Trophoblast cell (in vitro differentiated cells and primary cell): Measurements from ENCODE around the gene GATM.

Source experiments
- DNase-seq, 2 donors: peaks; one replicate each; pipeline ENCODE4 v3.0.0-alpha.2; 2016
- H2AFZ ChIP-seq: 2 replicates; pipeline ENCODE4 v1.6.1; 2013; ENCODE audit warnings: low read length, moderate library complexity, mild to moderate bottlenecking; ENCODE audit not compliant: insufficient read depth, poor library complexity
- H2AK5ac ChIP-seq: 2 replicates; pipeline ENCODE4 v1.6.1; 2013; ENCODE audit warnings: mild to moderate bottlenecking, low read length
- H2BK120ac ChIP-seq: 2 replicates; pipeline ENCODE4 v1.6.1; 2013; ENCODE audit warnings: low read length, mild to moderate bottlenecking, moderate library complexity; ENCODE audit not compliant: insufficient read depth, poor library complexity
- H2BK12ac ChIP-seq: 2 replicates; pipeline ENCODE4 v1.6.1; 2013; ENCODE audit warnings: mild to moderate bottlenecking, low read length, moderate library complexity
- H2BK5ac ChIP-seq: 2 replicates; pipeline ENCODE4 v1.6.1; 2013; ENCODE audit warnings: low read length, low read depth, moderate library complexity, mild to moderate bottlenecking; ENCODE audit not compliant: poor library complexity
- H3K14ac ChIP-seq: 2 replicates; pipeline ENCODE4 v1.6.1; 2013; ENCODE audit warnings: mild to moderate bottlenecking, low read length
- H3K18ac ChIP-seq: 2 replicates; pipeline ENCODE4 v1.6.1; 2013; ENCODE audit warnings: mild to moderate bottlenecking, low read length
- H3K23ac ChIP-seq: 2 replicates; pipeline ENCODE4 v1.6.1; 2013; ENCODE audit warnings: low read length
- H3K27ac ChIP-seq: 2 replicates; pipeline ENCODE4 v1.5.1; 2013; ENCODE audit warnings: low read depth, mild to moderate bottlenecking, inconsistent platforms, low read length, moderate library complexity
- H3K27me3 ChIP-seq: 2 replicates; pipeline ENCODE4 v1.6.1; 2013; ENCODE audit warnings: inconsistent platforms, mild to moderate bottlenecking, low read length, moderate library complexity; ENCODE audit not compliant: insufficient read depth
- H3K36me3 ChIP-seq, 2 experiments: 1 replicate in 1 of 2; 2 replicates in 1 of 2; pipeline ENCODE4 v1.6.1; 2013; ENCODE audit warnings: low read length in 2 of 2, mild to moderate bottlenecking in 2 of 2, moderate library complexity in 1 of 2; ENCODE audit not compliant: insufficient read depth in 2 of 2, control insufficient read depth in 1 of 2
- H3K4ac ChIP-seq: 2 replicates; pipeline ENCODE4 v1.6.1; 2013; ENCODE audit warnings: low read depth, mild to moderate bottlenecking, low read length, moderate library complexity
- H3K4me1 ChIP-seq, 2 experiments: 1 replicate in 1 of 2; 2 replicates in 1 of 2; pipeline ENCODE4 v1.6.1; 2013; ENCODE audit warnings: low read length in 2 of 2, mild to moderate bottlenecking in 2 of 2, moderate library complexity in 1 of 2; ENCODE audit not compliant: insufficient read depth in 2 of 2, control insufficient read depth in 1 of 2
- H3K4me2 ChIP-seq: 2 replicates; pipeline ENCODE4 v1.6.1; 2013; ENCODE audit warnings: inconsistent platforms, mild to moderate bottlenecking, low read length, moderate library complexity
- H3K4me3 ChIP-seq: 2 replicates; pipeline ENCODE4 v1.5.1; 2013; ENCODE audit warnings: mild to moderate bottlenecking, low read depth, low read length, inconsistent platforms
- H3K79me1 ChIP-seq: one replicate; pipeline ENCODE4 v1.6.1; 2013; ENCODE audit warnings: low read length
- H3K79me2 ChIP-seq: 2 replicates; pipeline ENCODE4 v1.6.1; 2013; ENCODE audit warnings: low read length, mild to moderate bottlenecking; ENCODE audit not compliant: control insufficient read depth, insufficient read depth, poor library complexity
- H3K9ac ChIP-seq: 2 replicates; pipeline ENCODE4 v1.6.1; 2013; ENCODE audit warnings: mild to moderate bottlenecking, low read length
- H3K9me3 ChIP-seq: 2 replicates; pipeline ENCODE4 v1.6.1; 2013; ENCODE audit warnings: low read depth, mild to moderate bottlenecking, control low read depth, inconsistent platforms, low read length; ENCODE audit not compliant: insufficient read depth
- H4K12ac ChIP-seq: 2 replicates; pipeline ENCODE4 v1.6.1; 2013; ENCODE audit warnings: low read depth, mild to moderate bottlenecking, low read length, moderate library complexity
- H4K8ac ChIP-seq: 2 replicates; pipeline ENCODE4 v1.6.1; 2013; ENCODE audit warnings: low read depth, mild to moderate bottlenecking, low read length, moderate library complexity
- H4K91ac ChIP-seq: one replicate; pipeline ENCODE4 v1.6.1; 2013; ENCODE audit warnings: low read depth, mild to moderate bottlenecking, low read length, moderate library complexity
- WGBS: extraction: QIAGEN DNeasy Blood & Tissue Kit; methylation state at CpG from one replicate; pipeline ENCODE4 v1.1.7; 2013; ENCODE audit warnings: missing lambda C conversion rate; ENCODE audit not compliant: insufficient read length, insufficient coverage; ENCODE audit errors: extremely low coverage; 5-methylcytosine and 5-hydroxymethylcytosine counted together

GATM gene

GRCh38 chr15:45393851-45394250, 15.5 kb upstream of the GATM start:
- Histone ChIP-seq H3K9me3 (no peaks in the 10 kb centered on the region), H3K4me2 (no peak overlapping the region), H3K23ac (no peak overlapping the region), H3K79me1 (no peaks in the 10 kb centered on the region), H3K4me1 (no peaks in the 10 kb centered on the region), H3K14ac (no peak overlapping the region), H3K4ac (no peak overlapping the region), H3K9ac (no peak overlapping the region), H2BK5ac (no peak overlapping the region), H3K18ac (no peak overlapping the region), H4K91ac (no peak overlapping the region), H3K36me3 (no peaks in the 10 kb centered on the region), H3K79me2 (no peaks in the 10 kb centered on the region), H4K8ac (no peak overlapping the region), H2AFZ (no peak overlapping the region), H2BK120ac (no peak overlapping the region), H4K12ac (no peak overlapping the region), H3K27me3 (no peaks in the 10 kb centered on the region), H3K27ac (no peak overlapping the region), H3K4me3 (peak overlapping the region; percentile 46), H2AK5ac (no peak overlapping the region), H2BK12ac (no peak overlapping the region)
- peak in 1 of 2 donors; percentile 45 for DNase-seq
- no CpG with 5 or more reads among the region's 3 CpGs for WGBS

GRCh38 chr15:45392584-45392855, 14.2 kb upstream of the GATM start:
- no peak overlapping the region for H3K4ac ChIP-seq
- no peak overlapping the region for H3K4me2 ChIP-seq
- no peak overlapping the region for H2AFZ ChIP-seq
- H2AK5ac ChIP-seq = no peak overlapping the region
- H3K14ac ChIP-seq = no peak overlapping the region
- H3K4me1 ChIP-seq = no peaks in the 10 kb centered on the region
- H3K27ac ChIP-seq = no peak overlapping the region
- H3K79me1 ChIP-seq = no peaks in the 10 kb centered on the region
- H3K9ac ChIP-seq = no peak overlapping the region
- no peak overlapping the region for H2BK12ac ChIP-seq
- H3K79me2 ChIP-seq = no peaks in the 10 kb centered on the region
- H3K9me3 ChIP-seq = no peaks in the 10 kb centered on the region
- H4K8ac ChIP-seq = no peak overlapping the region
- no peak overlapping the region for H3K4me3 ChIP-seq
- no peak overlapping the region for H4K12ac ChIP-seq
- DNase-seq = no peak
- no peaks in the 10 kb centered on the region for H3K27me3 ChIP-seq
- H3K23ac ChIP-seq = no peak overlapping the region
- no peak overlapping the region for H3K18ac ChIP-seq
- H2BK120ac ChIP-seq = no peak overlapping the region
- no peak overlapping the region for H4K91ac ChIP-seq
- no peak overlapping the region for H2BK5ac ChIP-seq
- H3K36me3 ChIP-seq = no peaks in the 10 kb centered on the region

GRCh38 chr15:45391746-45392583, 13.6 kb upstream of the GATM start:
- Histone ChIP-seq H3K18ac (no peak overlapping the region), H3K27ac (no peak overlapping the region), H2BK120ac (no peak overlapping the region), H2BK5ac (no peak overlapping the region), H3K4me1 (no peaks in the 10 kb centered on the region), H3K9ac (no peak overlapping the region), H3K4me2 (no peak overlapping the region), H3K36me3 (no peaks in the 10 kb centered on the region), H3K27me3 (no peaks in the 10 kb centered on the region), H4K12ac (no peak overlapping the region), H3K9me3 (no peaks in the 10 kb centered on the region), H3K14ac (no peak overlapping the region), H3K23ac (no peak overlapping the region), H4K91ac (no peak overlapping the region), H3K79me1 (no peaks in the 10 kb centered on the region), H3K4ac (no peak overlapping the region), H4K8ac (no peak overlapping the region), H3K4me3 (no peak overlapping the region), H2BK12ac (no peak overlapping the region), H2AK5ac (no peak overlapping the region), H3K79me2 (no peaks in the 10 kb centered on the region), H2AFZ (no peak overlapping the region)
- DNase-seq = peak in 1 of 2 donors; percentile 36
- WGBS = no CpG with 5 or more reads among the region's 7 CpGs

GRCh38 chr15:45389351-45389750, 11.0 kb upstream of the GATM start:
- H3K36me3 ChIP-seq = no peaks in the 10 kb centered on the region
- H3K9ac ChIP-seq = no peak overlapping the region
- no peak overlapping the region for H4K8ac ChIP-seq
- H2BK12ac ChIP-seq = no peak overlapping the region
- no peaks in the 10 kb centered on the region for H3K79me2 ChIP-seq
- no peak overlapping the region for H4K12ac ChIP-seq
- no peaks in the 10 kb centered on the region for H3K27me3 ChIP-seq
- no peak overlapping the region for H2BK5ac ChIP-seq
- H3K23ac ChIP-seq = no peak overlapping the region
- no peak overlapping the region for H2BK120ac ChIP-seq
- H3K18ac ChIP-seq = no peak overlapping the region
- no peaks in the 10 kb centered on the region for H3K79me1 ChIP-seq
- H3K4me1 ChIP-seq = no peaks in the 10 kb centered on the region
- no peak overlapping the region for H3K4ac ChIP-seq
- H3K9me3 ChIP-seq = no peaks in the 10 kb centered on the region
- no peak overlapping the region for H3K27ac ChIP-seq
- H2AK5ac ChIP-seq = no peak overlapping the region
- no peak overlapping the region for H3K14ac ChIP-seq
- H3K4me2 ChIP-seq = no peak overlapping the region
- no peak overlapping the region for H3K4me3 ChIP-seq
- no peak for DNase-seq
- H2AFZ ChIP-seq = no peak overlapping the region
- no peak overlapping the region for H4K91ac ChIP-seq
